ENCODE results near the gene TXK. TPM values are rescaled to one million over a fixed set of nuclear protein-coding genes. Genes with fewer than 3 reads are reported as not detected.

Gene TXK
- total RNA-seq, 1 experiment from 2014 or later: 1.7 TPM

DNA sequence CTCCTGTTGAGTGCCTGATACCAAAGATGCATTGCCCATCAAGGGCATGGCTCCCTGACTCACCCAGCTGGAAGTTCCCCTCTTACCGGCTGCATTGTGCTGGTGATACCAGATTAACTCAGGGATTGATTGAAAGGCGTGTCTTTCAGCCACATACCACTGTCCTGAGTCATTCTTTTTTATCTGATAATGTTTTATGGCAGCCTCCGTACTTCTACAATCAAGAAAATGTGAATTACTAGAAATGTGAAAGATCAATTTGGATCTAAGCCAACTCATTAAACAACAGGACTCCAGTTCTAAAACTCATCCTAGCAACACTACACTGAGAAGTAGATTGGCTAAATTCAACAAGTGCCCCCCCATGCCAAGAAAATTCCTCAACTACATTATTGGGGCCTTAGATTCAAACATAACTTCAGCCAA, 40.0 kb downstream of the TXK start:
- DNase-seq (ENCODE audit: low read depth, low spot score) (no peak), ATAC-seq (peak; percentile 98)
- intact Hi-C loops (cut with micrococcal nuclease): no loop called here
- POLR2A ChIA-PET: no interaction called here
- CTCF ChIA-PET: no interaction called here
- RAD21 ChIA-PET (ENCODE audit: low non-redundant PET in 1 of 2, low total read pairs in 2 of 2, uncharacterized antibody in 2 of 2, unreplicated experiment in 2 of 2): no interaction called here
- Histone ChIP-seq H3K27me3 (ENCODE audit: insufficient read depth, low read length) (no peaks in the 10 kb centered on the region), H3K4me1 (ENCODE audit: control insufficient read depth in 1 of 2, insufficient read depth in 2 of 2, low read length in 2 of 2) (peaks cover 17 to 20% of the 10 kb centered on the region in 2 experiments), H3K27ac (ENCODE audit: low read depth, low read length) (no peak overlapping the region; the same call in 1 of the 2 replicates), H3K9me3 (ENCODE audit: control insufficient read depth in 1 of 2, insufficient read depth in 1 of 2, low read depth in 1 of 2, low read length in 2 of 2) (no peaks in the 10 kb centered on the region), H3K36me3 (ENCODE audit: control insufficient read depth in 1 of 2, insufficient read depth in 2 of 2, low read length in 2 of 2) (no peaks in the 10 kb centered on the region), H4K20me1 (ENCODE audit: insufficient read depth) (no peaks in the 10 kb centered on the region), H3K79me2 (ENCODE audit: insufficient read depth, low read length) (no peaks in the 10 kb centered on the region), H3K4me2 (ENCODE audit: low read length) (peak overlapping the region; percentile 66), H3K9ac (ENCODE audit: low read length) (no peak overlapping the region), H2AFZ (ENCODE audit: low read depth, low read length, poor library complexity, severe bottlenecking) (peak overlapping the region; percentile 3), H3K4me3 (replicated peaks in 1 of 2; ENCODE audit: low read depth in 1 of 2, low read length in 2 of 2) (peak overlapping the region in 1 of 2 experiments; percentile 29; a peak in 2 of 4 replicates), H3K9me2 (ENCODE audit: insufficient read depth) (no peaks in the 10 kb centered on the region)
- TF ChIP-seq SP1 (IDR thresholded peaks at IDR 0.05; ENCODE audit: low read depth) (peak; percentile 31; the same call in 1 of the 2 replicates), CEBPB (IDR thresholded peaks at IDR 0.05; ENCODE audit: low read depth) (no peak), FOSL1 (IDR thresholded peaks at IDR 0.05; ENCODE audit: low read depth) (peak; percentile 49; the same call in 1 of the 2 replicates), TCF7L2 (IDR thresholded peaks at IDR 0.05; ENCODE audit: borderline replicate concordance, extremely low read depth, insufficient read depth, insufficient read length) (peak; percentile 23), JUND (IDR thresholded peaks at IDR 0.05) (peak; percentile 47; the same call in 1 of the 2 replicates)
- no TSS peak for BruUV-seq (replicated peaks)

DNA sequence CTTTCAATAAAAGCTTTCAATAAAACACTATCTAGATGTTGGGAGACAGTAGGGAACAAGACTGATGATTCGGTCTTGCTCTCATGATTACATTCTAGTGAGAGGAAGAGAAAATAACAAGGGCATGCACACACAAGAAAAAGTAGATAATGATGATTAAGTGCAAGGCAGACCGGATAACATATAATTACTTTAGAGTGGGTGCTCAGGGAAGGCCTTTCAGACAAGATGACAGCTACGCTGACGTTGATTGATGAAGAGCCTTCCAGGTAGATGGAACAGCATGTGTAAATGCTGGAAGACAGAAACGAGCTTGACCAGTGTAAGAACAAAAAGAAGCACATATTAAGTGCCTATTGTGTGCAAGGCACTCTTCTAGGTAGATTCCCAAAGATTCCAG, 43.4 kb downstream of the TXK start:
- BruUV-seq (replicated peaks): no TSS peak
- H3K9ac ChIP-seq (ENCODE audit: low read length): no peak overlapping the region
- DNase-seq (ENCODE audit: low read depth, low spot score) (no peak), ATAC-seq (no peak)
- TF ChIP-seq ZFX (IDR thresholded peaks at IDR 0.05): no peak
- no peak for TF ChIP-seq EZH2 (IDR thresholded peaks at IDR 0.05)
- TF ChIP-seq CEBPB (IDR thresholded peaks at IDR 0.05; ENCODE audit: low read depth): no peak
- no peak for TF ChIP-seq FOSL1 (IDR thresholded peaks at IDR 0.05; ENCODE audit: low read depth)
- peaks cover 17 to 20% of the 10 kb centered on the region in 2 experiments for H3K4me1 ChIP-seq (ENCODE audit: control insufficient read depth in 1 of 2, insufficient read depth in 2 of 2, low read length in 2 of 2)
- POLR2A ChIA-PET: no interaction called here
- H3K27ac ChIP-seq (ENCODE audit: low read depth, low read length): no peak overlapping the region
- no peak overlapping the region for H3K4me2 ChIP-seq (ENCODE audit: low read length)
- H4K20me1 ChIP-seq (ENCODE audit: insufficient read depth): no peaks in the 10 kb centered on the region
- H3K27me3 ChIP-seq (ENCODE audit: insufficient read depth, low read length): no peaks in the 10 kb centered on the region
- intact Hi-C loops (cut with micrococcal nuclease): no loop called here
- H3K9me2 ChIP-seq (ENCODE audit: insufficient read depth): no peaks in the 10 kb centered on the region
- RAD21 ChIA-PET (ENCODE audit: low non-redundant PET in 1 of 2, low total read pairs in 2 of 2, uncharacterized antibody in 2 of 2, unreplicated experiment in 2 of 2): no interaction called here
- no peaks in the 10 kb centered on the region for H3K9me3 ChIP-seq (ENCODE audit: control insufficient read depth in 1 of 2, insufficient read depth in 1 of 2, low read depth in 1 of 2, low read length in 2 of 2)
- no peak overlapping the region for H2AFZ ChIP-seq (ENCODE audit: low read depth, low read length, poor library complexity, severe bottlenecking)
- H3K79me2 ChIP-seq (ENCODE audit: insufficient read depth, low read length): no peaks in the 10 kb centered on the region
- H3K36me3 ChIP-seq (ENCODE audit: control insufficient read depth in 1 of 2, insufficient read depth in 2 of 2, low read length in 2 of 2): no peaks in the 10 kb centered on the region
- H3K4me3 ChIP-seq (replicated peaks in 1 of 2; ENCODE audit: low read depth in 1 of 2, low read length in 2 of 2): no peak overlapping the region
- CTCF ChIA-PET: no interaction called here

All from HCT116 (cell line).